Testis (tissue), 2 donors: ENCODE results near the gene TOPBP1.

Experiments used
- POLR2A ChIP-seq: fragments of 450-650 bp; IDR thresholded peaks from one replicate; pipeline ENCODE4 v1.6.1; 2017; ENCODE audit warnings: antibody characterized with exemption, mild to moderate bottlenecking, moderate library complexity
- TF ChIP-seq, protein P1 (sequence below), 3 experiments: fragments of 450-650 bp in 2 of 3; fragments of 200-600 bp in 1 of 3; sonication (generic) in 1 of 3; IDR thresholded peaks; one replicate each; pipeline ENCODE4 v1.5.1; 2016 to 2019; ENCODE audit warnings: antibody characterized with exemption in 3 of 3, mild to moderate bottlenecking in 2 of 3, moderate library complexity in 1 of 3

DNA sequence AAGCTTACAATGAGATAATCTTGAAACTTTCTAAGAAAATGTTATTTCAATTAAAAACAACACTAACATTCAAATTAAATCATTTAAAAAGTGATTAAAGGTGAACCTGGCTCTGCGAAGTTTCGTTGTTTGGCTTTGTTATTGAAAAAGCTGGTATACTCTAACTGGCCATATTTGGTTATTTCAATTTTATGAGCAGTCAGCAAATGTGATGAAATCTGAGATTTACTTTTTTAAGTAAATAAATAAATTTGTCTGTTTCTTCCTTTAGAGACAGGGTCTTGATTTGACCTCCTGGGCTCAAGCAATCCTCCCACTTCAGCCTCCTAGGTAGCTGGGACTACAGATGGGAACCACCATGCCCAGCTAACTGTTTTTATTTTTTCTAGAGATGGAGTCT, 50.2 kb downstream of the TOPBP1 start:
- TF ChIP-seq, protein P1, sequence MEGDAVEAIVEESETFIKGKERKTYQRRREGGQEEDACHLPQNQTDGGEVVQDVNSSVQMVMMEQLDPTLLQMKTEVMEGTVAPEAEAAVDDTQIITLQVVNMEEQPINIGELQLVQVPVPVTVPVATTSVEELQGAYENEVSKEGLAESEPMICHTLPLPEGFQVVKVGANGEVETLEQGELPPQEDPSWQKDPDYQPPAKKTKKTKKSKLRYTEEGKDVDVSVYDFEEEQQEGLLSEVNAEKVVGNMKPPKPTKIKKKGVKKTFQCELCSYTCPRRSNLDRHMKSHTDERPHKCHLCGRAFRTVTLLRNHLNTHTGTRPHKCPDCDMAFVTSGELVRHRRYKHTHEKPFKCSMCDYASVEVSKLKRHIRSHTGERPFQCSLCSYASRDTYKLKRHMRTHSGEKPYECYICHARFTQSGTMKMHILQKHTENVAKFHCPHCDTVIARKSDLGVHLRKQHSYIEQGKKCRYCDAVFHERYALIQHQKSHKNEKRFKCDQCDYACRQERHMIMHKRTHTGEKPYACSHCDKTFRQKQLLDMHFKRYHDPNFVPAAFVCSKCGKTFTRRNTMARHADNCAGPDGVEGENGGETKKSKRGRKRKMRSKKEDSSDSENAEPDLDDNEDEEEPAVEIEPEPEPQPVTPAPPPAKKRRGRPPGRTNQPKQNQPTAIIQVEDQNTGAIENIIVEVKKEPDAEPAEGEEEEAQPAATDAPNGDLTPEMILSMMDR (IDR thresholded peaks at IDR 0.05): no peak
- no peak for TF ChIP-seq POLR2A
